Measurements from ENCODE around the gene NTNG2.
A peak's percentile ranks its signal among the peaks of the same experiment; 100 is the strongest.

The NTNG2 gene

GRCh38 chr9:132169672-132170392 lies 8.0 kb downstream of the NTNG2 start (continued):
- TF ChIP-seq ZNF148 (tag by site-specific recombination; IDR thresholded peaks at IDR 0.05; ENCODE audit: borderline replicate concordance), result no peak
- TF ChIP-seq HOXD13 (CRISPR knock-in tag; IDR thresholded peaks at IDR 0.05; ENCODE audit: borderline replicate concordance), result no peak
- TF ChIP-seq ZNF639 (tag by site-specific recombination; IDR thresholded peaks at IDR 0.05), result 0 out of 2 replicates have a peak, but pooled peaks have one; percentile 22
- TF ChIP-seq ZNF670 (tag by site-specific recombination; IDR thresholded peaks at IDR 0.05; ENCODE audit: low read depth), result no peak
- TF ChIP-seq ZNF777 (tag by site-specific recombination; IDR thresholded peaks at IDR 0.05; ENCODE audit: borderline replicate concordance), result no peak
- TF ChIP-seq ZNF433 (tag by site-specific recombination; IDR thresholded peaks at IDR 0.05; ENCODE audit: low read depth), result no peak
- no peak for TF ChIP-seq ZNF701 (tag by site-specific recombination; IDR thresholded peaks at IDR 0.05)
- no peak for TF ChIP-seq ATF2 (tag by site-specific recombination; IDR thresholded peaks at IDR 0.05; ENCODE audit: low read depth)
- TF ChIP-seq ZNF776 (tag by site-specific recombination; IDR thresholded peaks at IDR 0.05; ENCODE audit: borderline replicate concordance), result no peak
- no peak for TF ChIP-seq ZNF341 (tag by site-specific recombination; IDR thresholded peaks at IDR 0.05; ENCODE audit: low read depth)

- peaks cover 0 to 3% of the 10 kb centered on the region in 2 experiments; a peak in 1 of 3 replicates for H3K36me3 ChIP-seq (ENCODE audit: control insufficient read depth in 2 of 2, insufficient read depth in 1 of 2, low read length in 2 of 2)
Measured at GRCh38 chr9:132171702-132172101, 9.8 kb downstream of the NTNG2 start.

GRCh38 chr9:132172185-132172584 lies 10.3 kb downstream of the NTNG2 start:
- Histone ChIP-seq H3K27ac (ENCODE audit: extremely low read depth, low read depth, low read length) (no peak overlapping the region), H3K4me1 (ENCODE audit: control insufficient read depth, insufficient read depth, low read length) (no peaks in the 10 kb centered on the region), H3K9me3 (ENCODE audit: control insufficient read depth, insufficient read depth, low read depth, low read length) (no peaks in the 10 kb centered on the region), H3K36me3 (ENCODE audit: control insufficient read depth in 2 of 2, insufficient read depth in 1 of 2, low read length in 2 of 2) (peaks cover 0 to 3% of the 10 kb centered on the region in 2 experiments; a peak in 1 of 3 replicates), H3K4me3 (ENCODE audit: low read depth, low read length) (no peak overlapping the region)
- ChIA-PET POLR2A (no interaction called here), CTCF (interaction anchor here (0.6 to 12.1 kb wide), 11 partner anchors 13 to 409 kb away, joined by 3 to 382 read pairs (median 6); no protein-coding TSS in a partner anchor)
- TF ChIP-seq ZNF223 (tag by site-specific recombination; IDR thresholded peaks at IDR 0.05), result no peak
- no peak for TF ChIP-seq ZBTB48 (tag by site-specific recombination; IDR thresholded peaks at IDR 0.05)
- peak; percentile 72; the same call in 1 of the 2 replicates for TF ChIP-seq ZNF768 (tag by site-specific recombination; IDR thresholded peaks at IDR 0.05)
- TF ChIP-seq ZNF664 (tag by site-specific recombination; IDR thresholded peaks at IDR 0.05), result peak; percentile 72; the same call in 1 of the 2 replicates

More at GRCh38 chr9:132171702-132172101, 9.8 kb downstream of the NTNG2 start:
- CTCF ChIA-PET, result interaction anchor here (0.6 to 12.1 kb wide), 15 partner anchors 13 to 414 kb away, joined by 3 to 382 read pairs (median 6); no protein-coding TSS in a partner anchor
- Histone ChIP-seq H3K9me3 (ENCODE audit: control insufficient read depth, insufficient read depth, low read depth, low read length) (no peaks in the 10 kb centered on the region), H3K4me3 (ENCODE audit: low read depth, low read length) (no peak overlapping the region), H3K27ac (ENCODE audit: extremely low read depth, low read depth, low read length) (no peak overlapping the region), H3K4me1 (ENCODE audit: control insufficient read depth, insufficient read depth, low read length) (no peaks in the 10 kb centered on the region)
- POLR2A ChIA-PET, result no interaction called here
- TF ChIP-seq PRDM1 (tag by site-specific recombination; IDR thresholded peaks at IDR 0.05) (peak; percentile 44; the same call in 1 of the 2 replicates), ZNF837 (tag by site-specific recombination; IDR thresholded peaks at IDR 0.05) (no peak)
